Measurements from ENCODE around the gene PARD6A. TPM values are rescaled to one million over a fixed set of nuclear protein-coding genes. Genes with fewer than 3 reads are reported as not detected.
A peak's percentile ranks its signal among the peaks of the same experiment; 100 is the strongest.

The PARD6A gene
- total and polyA plus RNA-seq, 7 donors = 4.9 to 11.0 (median 6.8) TPM

- Histone ChIP-seq H3K4me1 (peaks cover 29% of the 10 kb centered on the region), H3K27me3 (ENCODE audit: insufficient read depth in 3 of 3, low read length in 2 of 3) (no peaks in the 10 kb centered on the region), H3K4me3 (no peak overlapping the region), H3K9me3 (no peaks in the 10 kb centered on the region), H3K27ac (no peak overlapping the region), H3K36me3 (ENCODE audit: insufficient read depth in 1 of 2, low read depth in 1 of 2) (peaks cover 0 to 9% of the 10 kb centered on the region in 2 donors)
- no peak for DNase-seq
- WGBS, 3 donors = 82 to 88% (median 88%) methylated on average over 10 of the region's 10 CpGs
- ATAC-seq = no peak
- TF ChIP-seq CTCF (IDR thresholded peaks at IDR 0.05) = no peak
- intact Hi-C loops (cut with DNase I) = loop anchor here (2.0 to 10.0 kb wide), 7 partner anchors 48 to 375 kb away; partner anchors contain the start of genes GFOD2 (in 2 of the 2), RANBP10 (in 2 of the 2), TSNAXIP1 (in 2 of the 2) and DDX28 (in 1 of the 2)
Observed at GRCh38 chr16:67669499-67670101, 8.8 kb downstream of the PARD6A start.

- intact Hi-C loops (cut with DNase I) = loop anchor here (2.0 to 10.0 kb wide), 6 partner anchors 45 to 372 kb away; partner anchors contain the start of genes RANBP10 (in 2 of the 2), TSNAXIP1 (in 2 of the 2), DDX28 (in 1 of the 2) and DUS2 (in 1 of the 2)
- Histone ChIP-seq H3K27ac (no peak overlapping the region), H3K36me3 (ENCODE audit: insufficient read depth in 1 of 2, low read depth in 1 of 2) (peaks cover 0 to 7% of the 10 kb centered on the region in 2 donors), H3K4me3 (no peak overlapping the region), H3K9me3 (no peaks in the 10 kb centered on the region), H3K4me1 (peaks cover 19% of the 10 kb centered on the region), H3K27me3 (ENCODE audit: insufficient read depth in 3 of 3, low read length in 2 of 3) (no peaks in the 10 kb centered on the region)
- no peak for TF ChIP-seq CTCF (IDR thresholded peaks at IDR 0.05)
- 33 to 40% (median 36%) methylated on average over 4 of the region's 4 CpGs for WGBS, 3 donors
- DNase-seq (no peak), ATAC-seq (no peak)
Observed at GRCh38 chr16:67672306-67672705, 11.5 kb downstream of the PARD6A start.

- Histone ChIP-seq H3K27ac (peak overlapping the region; percentile 69), H3K9me3 (no peaks in the 10 kb centered on the region), H3K4me1 (peaks cover 14% of the 10 kb centered on the region), H3K36me3 (ENCODE audit: insufficient read depth in 1 of 2, low read depth in 1 of 2) (peaks cover 0 to 7% of the 10 kb centered on the region in 2 donors), H3K4me3 (no peak overlapping the region), H3K27me3 (ENCODE audit: insufficient read depth in 3 of 3, low read length in 2 of 3) (no peaks in the 10 kb centered on the region)
- ATAC-seq (peak; percentile 49 to 65 (median 55)), DNase-seq (peak; percentile 72 to 82)
- peak; percentile 71 for TF ChIP-seq CTCF (IDR thresholded peaks at IDR 0.05)
- intact Hi-C loops (cut with DNase I) = loop anchor here (2.0 to 10.0 kb wide), 6 partner anchors 44 to 372 kb away; partner anchors contain the start of genes RANBP10 (in 2 of the 2), TSNAXIP1 (in 2 of the 2), DDX28 (in 1 of the 2) and DUS2 (in 1 of the 2)
- WGBS, 3 donors = 42 to 51% (median 48%) methylated on average over 13 of the region's 13 CpGs
Observed at GRCh38 chr16:67672739-67673662, 12.2 kb downstream of the PARD6A start.

- TF ChIP-seq CTCF (IDR thresholded peaks at IDR 0.05) = no peak
- 29 to 46% (median 39%) methylated on average over 20 to 21 of the region's 21 CpGs for WGBS, 3 donors
- intact Hi-C loops (cut with DNase I) = loop anchor here (2.0 to 10.0 kb wide), 6 partner anchors 43 to 371 kb away; partner anchors contain the start of genes RANBP10 (in 2 of the 2), TSNAXIP1 (in 2 of the 2), DDX28 (in 1 of the 2) and DUS2 (in 1 of the 2)
- H3K27ac ChIP-seq = peak overlapping the region; percentile 69
- peaks cover 0 to 7% of the 10 kb centered on the region in 2 donors for H3K36me3 ChIP-seq (ENCODE audit: insufficient read depth in 1 of 2, low read depth in 1 of 2)
- no peak overlapping the region for H3K4me3 ChIP-seq
- peaks cover 14% of the 10 kb centered on the region for H3K4me1 ChIP-seq
- peak; percentile 20 to 47 (median 40) for ATAC-seq
- H3K27me3 ChIP-seq (ENCODE audit: insufficient read depth in 3 of 3, low read length in 2 of 3) = no peaks in the 10 kb centered on the region
- H3K9me3 ChIP-seq = no peaks in the 10 kb centered on the region
- DNase-seq = peak; percentile 71 to 78
Observed at GRCh38 chr16:67673712-67674580, 13.2 kb downstream of the PARD6A start.
